HepG2 (cell line): ENCODE measurements around the gene SNRPB2. TPM values are rescaled to one million over a fixed set of nuclear protein-coding genes. Genes with fewer than 3 reads are reported as not detected.

Source experiments
- ATF5 ChIP-seq: sonication (generic); formaldehyde crosslinking; IDR thresholded peaks from 2 replicates; pipeline ENCODE4 v1.4.0; 2020; ENCODE audit warnings: mild to moderate bottlenecking, low read depth, missing genetic modification reagents
- GFI1 ChIP-seq: sonication (generic); formaldehyde crosslinking; IDR thresholded peaks from 2 replicates; pipeline ENCODE4 v1.5.0; 2020; ENCODE audit warnings: missing genetic modification reagents, mild to moderate bottlenecking, borderline replicate concordance
- HNF1A ChIP-seq, 2 experiments: sonication (generic) in 1 of 2; formaldehyde crosslinking in 1 of 2; IDR thresholded peaks; 2 replicates each; pipeline versions ENCODE4 v1.4.0 to v1.6.1; 2016 to 2020; ENCODE audit warnings: borderline replicate concordance in 1 of 2, low read depth in 1 of 2, mild to moderate bottlenecking in 1 of 2, missing genetic modification reagents in 1 of 2
- HOXA9 ChIP-seq: sonication (generic); formaldehyde crosslinking; IDR thresholded peaks from 2 replicates; pipeline ENCODE4 v1.8.1; 2022; ENCODE audit warnings: missing genetic modification reagents, mild to moderate bottlenecking, moderate library complexity, borderline replicate concordance
- KAT2B ChIP-seq: fragments of 150-350 bp; IDR thresholded peaks from 2 replicates; pipeline ENCODE4 v1.6.1; 2014; ENCODE audit warnings: low read depth, low read length, borderline replicate concordance
- MTA1 ChIP-seq: sonication (generic); formaldehyde crosslinking; IDR thresholded peaks from 2 replicates; pipeline ENCODE4 v1.4.0; 2020; ENCODE audit warnings: missing genetic modification reagents, mild to moderate bottlenecking, borderline replicate concordance
- NCOA5 ChIP-seq: sonication (generic); formaldehyde crosslinking; IDR thresholded peaks from 2 replicates; pipeline ENCODE4 v1.4.0; 2020; ENCODE audit warnings: missing genetic modification reagents
- NR2F6 ChIP-seq, 2 experiments: IDR thresholded peaks; 2 replicates each; pipeline ENCODE4 v1.6.1; 2016; ENCODE audit warnings: antibody characterized with exemption in 1 of 2, mild to moderate bottlenecking in 1 of 2
- PAWR ChIP-seq: sonication (generic); formaldehyde crosslinking; IDR thresholded peaks from 2 replicates; pipeline ENCODE4 v1.4.0; 2020; ENCODE audit warnings: missing genetic modification reagents, mild to moderate bottlenecking, borderline replicate concordance
- PLRG1 ChIP-seq: fragments of 450-650 bp; conservative IDR thresholded peaks from 2 replicates; pipeline ENCODE4 v1.6.1; 2016
- RBM22 ChIP-seq: fragments of 200-400 bp; formaldehyde crosslinking; optimal IDR thresholded peaks from 2 replicates; pipeline ENCODE3; 2017; ENCODE audit warnings: mild to moderate bottlenecking, low read length, moderate library complexity
- SMAD9 ChIP-seq: sonication (generic); formaldehyde crosslinking; IDR thresholded peaks from 2 replicates; pipeline ENCODE4 v1.5.1; 2020; ENCODE audit warnings: mild to moderate bottlenecking, missing genetic modification reagents
- SRY ChIP-seq: sonication (generic); formaldehyde crosslinking; IDR thresholded peaks from 2 replicates; pipeline ENCODE4 v1.8.0; 2022; ENCODE audit warnings: mild to moderate bottlenecking, missing genetic modification reagents
- TAF15 ChIP-seq: fragments of 200-400 bp; formaldehyde crosslinking; IDR thresholded peaks from one replicate; pipeline ENCODE4 v1.6.1; 2018; ENCODE audit warnings: mild to moderate bottlenecking, low read depth, low read length; ENCODE audit not compliant: poor library complexity, severe bottlenecking
- ZFP41 ChIP-seq: sonication (generic); formaldehyde crosslinking; IDR thresholded peaks from 2 replicates; pipeline ENCODE4 v1.4.0; 2020; ENCODE audit warnings: mild to moderate bottlenecking, missing genetic modification reagents, borderline replicate concordance
- ZNF232 ChIP-seq: sonication (generic); formaldehyde crosslinking; IDR thresholded peaks from 2 replicates; pipeline ENCODE4 v1.4.0; 2020; ENCODE audit warnings: missing genetic modification reagents, borderline replicate concordance
- ZNF382 ChIP-seq: sonication (generic); formaldehyde crosslinking; IDR thresholded peaks from 2 replicates; pipeline ENCODE4 v1.5.0; 2020; ENCODE audit warnings: missing genetic modification reagents, mild to moderate bottlenecking, borderline replicate concordance
- ZNF530 ChIP-seq: sonication (generic); formaldehyde crosslinking; IDR thresholded peaks from 2 replicates; pipeline ENCODE4 v1.5.0; 2020; ENCODE audit warnings: low read depth, mild to moderate bottlenecking, missing genetic modification reagents
- ZNF614 ChIP-seq: IDR thresholded peaks from 2 replicates; pipeline ENCODE4 v1.6.1; 2018; ENCODE audit warnings: missing biosample characterization, missing genetic modification reagents, inconsistent platforms, borderline replicate concordance
- ZNF644 ChIP-seq: IDR thresholded peaks from 2 replicates; pipeline ENCODE4 v1.6.1; 2016; ENCODE audit warnings: low read depth
- ZNF773 ChIP-seq: sonication (generic); formaldehyde crosslinking; IDR thresholded peaks from 2 replicates; pipeline ENCODE4 v1.4.0; 2020; ENCODE audit warnings: missing genetic modification reagents, borderline replicate concordance
- polyA plus RNA-seq, 8 experiments: library from polyadenylated mRNA; depleted of rRNA in 3 of 8; stranded (reverse) in 7 of 8; unstranded in 1 of 8; fragments of >200 nt; fragmentation: Illumina TruSeq in 4 of 8; extraction: Trizol in 4 of 8; gene quantifications; 2 replicates each; pipeline versions ENCODE4 v1.2.1 to v1.2.3, GENCODE V29; 2011 to 2016; ENCODE audit warnings: low read depth in 4 of 8, missing spikeins in 1 of 8, mixed read lengths in 1 of 8; ENCODE audit not compliant: insufficient read depth in 1 of 8
- total RNA-seq, 5 experiments: library from RNA; depleted of rRNA; stranded (reverse); fragments of >200 nt; fragmentation: Illumina TruSeq; extraction: Trizol; gene quantifications; 2 replicates each; pipeline ENCODE4 v1.2.3, GENCODE V29; 2016; ENCODE audit warnings: low read depth in 1 of 5
- TF ChIP-seq, protein P1 (sequence below): sonication (generic); formaldehyde crosslinking; IDR thresholded peaks from 2 replicates; pipeline ENCODE4 v1.5.1; 2020; ENCODE audit warnings: missing genetic modification reagents, mild to moderate bottlenecking, borderline replicate concordance

The SNRPB2 gene
- total and polyA plus RNA-seq, 2 of the 13 experiments (the other 11 are each of a cell fraction or from before 2014, with no cell fraction given): 107 to 204 TPM

- TF ChIP-seq ATF5 (CRISPR knock-in tag) (peak; percentile 99), SRY (peak; percentile 99), ZNF644 (CRISPR knock-in tag) (peak; percentile 67), HNF1A (IDR thresholded peaks at IDR 0.05; ENCODE audit: low read depth) (peak; percentile 74), HNF1A (CRISPR knock-in tag; IDR thresholded peaks at IDR 0.05; ENCODE audit: borderline replicate concordance) (peak; percentile 92), PAWR (CRISPR knock-in tag) (0 out of 2 replicates have a peak, but pooled peaks have one; percentile 92), ZFP41 (CRISPR knock-in tag) (peak; percentile 97; the same call in 1 of the 2 replicates), KAT2B (no peak), ZNF773 (0 out of 2 replicates have a peak, but pooled peaks have one; percentile 14), NCOA5 (CRISPR knock-in tag) (0 out of 2 replicates have a peak, but pooled peaks have one; percentile 28), ZNF232 (CRISPR knock-in tag) (0 out of 2 replicates have a peak, but pooled peaks have one; percentile 78), RBM22 (peak; percentile 71), ZNF614 (CRISPR knock-in tag) (peak; percentile 97), HOXA9 (CRISPR knock-in tag) (peak; percentile 90), NR2F6 (IDR thresholded peaks at IDR 0.05) (no peak), NR2F6 (CRISPR knock-in tag; IDR thresholded peaks at IDR 0.05) (peak; percentile 76), ZNF382 (CRISPR knock-in tag) (no peak), MTA1 (CRISPR knock-in tag) (peak; percentile 93), GFI1 (CRISPR knock-in tag) (peak; percentile 76), ZNF530 (CRISPR knock-in tag) (peak; percentile 81; the same call in 1 of the 2 replicates), TAF15 (peak; percentile 93), PLRG1 (no peak), SMAD9 (CRISPR knock-in tag) (peak; percentile 99)
- TF ChIP-seq, protein P1, sequence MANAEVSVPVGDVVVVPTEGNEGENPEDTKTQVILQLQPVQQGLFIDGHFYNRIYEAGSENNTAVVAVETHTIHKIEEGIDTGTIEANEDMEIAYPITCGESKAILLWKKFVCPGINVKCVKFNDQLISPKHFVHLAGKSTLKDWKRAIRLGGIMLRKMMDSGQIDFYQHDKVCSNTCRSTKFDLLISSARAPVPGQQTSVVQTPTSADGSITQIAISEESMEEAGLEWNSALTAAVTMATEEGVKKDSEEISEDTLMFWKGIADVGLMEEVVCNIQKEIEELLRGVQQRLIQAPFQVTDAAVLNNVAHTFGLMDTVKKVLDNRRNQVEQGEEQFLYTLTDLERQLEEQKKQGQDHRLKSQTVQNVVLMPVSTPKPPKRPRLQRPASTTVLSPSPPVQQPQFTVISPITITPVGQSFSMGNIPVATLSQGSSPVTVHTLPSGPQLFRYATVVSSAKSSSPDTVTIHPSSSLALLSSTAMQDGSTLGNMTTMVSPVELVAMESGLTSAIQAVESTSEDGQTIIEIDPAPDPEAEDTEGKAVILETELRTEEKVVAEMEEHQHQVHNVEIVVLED: peak; percentile 97
These were observed at the start of gene SNRPB2 (continued) for GRCh38 chr20:16729565-16730460.
